Liver (tissue), 9 donors: ENCODE data around the gene ALAS1. TPM values are rescaled to one million over a fixed set of nuclear protein-coding genes. Genes with fewer than 3 reads are reported as not detected.

Experiments used
- DNase-seq: peaks from one replicate; pipeline ENCODE4 v3.0.0-alpha.2; 2017; ENCODE audit warnings: low spot score
- H3K27ac ChIP-seq, 2 donors: one replicate each; pipeline ENCODE4 v1.7.0; 2013; ENCODE audit warnings: inconsistent platforms in 2 of 2, low read length in 2 of 2, control low read depth in 1 of 2, low read depth in 1 of 2, mild to moderate bottlenecking in 1 of 2
- H3K27me3 ChIP-seq, 4 donors: one replicate each; pipeline versions ENCODE4 v1.6.1 to v1.7.0; 2013; ENCODE audit warnings: low read length in 3 of 4, inconsistent platforms in 1 of 4, mild to moderate bottlenecking in 1 of 4, moderate library complexity in 1 of 4; ENCODE audit not compliant: control insufficient read depth in 4 of 4, insufficient read depth in 4 of 4
- H3K36me3 ChIP-seq, 4 donors: one replicate each; pipeline versions ENCODE4 v1.6.1 to v1.7.0; 2013; ENCODE audit warnings: low read length in 3 of 4, mild to moderate bottlenecking in 3 of 4, low read depth in 1 of 4, moderate library complexity in 1 of 4; ENCODE audit not compliant: control insufficient read depth in 4 of 4, insufficient read depth in 3 of 4
- H3K4me1 ChIP-seq, 4 donors: one replicate each; pipeline versions ENCODE4 v1.6.1 to v1.7.0; 2013; ENCODE audit warnings: low read length in 3 of 4, mild to moderate bottlenecking in 3 of 4, moderate library complexity in 1 of 4; ENCODE audit not compliant: control insufficient read depth in 4 of 4, insufficient read depth in 4 of 4
- H3K4me3 ChIP-seq, 3 donors: one replicate each; pipeline versions ENCODE4 v1.6.1 to v1.7.0; 2013; ENCODE audit warnings: low read length in 3 of 3, control low read depth in 1 of 3, low read depth in 1 of 3, mild to moderate bottlenecking in 1 of 3
- H3K9ac ChIP-seq, 2 donors: one replicate each; pipeline ENCODE4 v1.7.0; 2013; ENCODE audit warnings: low read length in 2 of 2, mild to moderate bottlenecking in 2 of 2, moderate library complexity in 2 of 2, control low read depth in 1 of 2, low read depth in 1 of 2
- H3K9me3 ChIP-seq, 4 donors: one replicate each; pipeline versions ENCODE4 v1.6.1 to v1.7.0; 2013; ENCODE audit warnings: low read length in 3 of 4; ENCODE audit not compliant: control insufficient read depth in 4 of 4
- ATF3 ChIP-seq: IDR thresholded peaks from 2 replicates; pipeline ENCODE4 v1.6.1; 2016; ENCODE audit warnings: antibody characterized with exemption
- CTCF ChIP-seq: fragments of 150-350 bp; IDR thresholded peaks from 2 replicates; pipeline ENCODE4 v1.5.1; 2017; ENCODE audit warnings: improper control_type of control experiment, low read depth, low read length; ENCODE audit not compliant: missing input control
- EGR1 ChIP-seq, 2 donors: IDR thresholded peaks; 2 replicates each; pipeline ENCODE4 v1.6.1; 2016 to 2018; ENCODE audit warnings: antibody characterized with exemption in 2 of 2, low read depth in 2 of 2
- FOXA1 ChIP-seq: IDR thresholded peaks from 2 replicates; pipeline ENCODE4 v1.6.1; 2016; ENCODE audit warnings: antibody characterized with exemption
- FOXA2 ChIP-seq: IDR thresholded peaks from 2 replicates; pipeline ENCODE4 v1.6.1; 2016; ENCODE audit warnings: antibody characterized with exemption
- GABPA ChIP-seq, 2 donors: IDR thresholded peaks in 1 of 2; conservative IDR thresholded peaks in 1 of 2; 2 replicates each; pipeline ENCODE4 v1.6.1; 2016; ENCODE audit warnings: antibody characterized with exemption in 2 of 2, mild to moderate bottlenecking in 1 of 2, moderate library complexity in 1 of 2
- HNF4A ChIP-seq, 2 donors: conservative IDR thresholded peaks; 2 replicates each; pipeline ENCODE4 v1.6.1; 2016; ENCODE audit warnings: antibody characterized with exemption in 2 of 2, mild to moderate bottlenecking in 2 of 2
- HNF4G ChIP-seq: IDR thresholded peaks from 2 replicates; pipeline ENCODE4 v1.6.1; 2016; ENCODE audit warnings: antibody characterized with exemption
- JUND ChIP-seq, 2 donors: IDR thresholded peaks; 2 replicates each; pipeline ENCODE4 v1.6.1; 2016; ENCODE audit warnings: antibody characterized with exemption in 2 of 2
- MAX ChIP-seq: IDR thresholded peaks from 2 replicates; pipeline ENCODE4 v1.6.1; 2016; ENCODE audit warnings: antibody characterized with exemption
- NR2F2 ChIP-seq: IDR thresholded peaks from 2 replicates; pipeline ENCODE4 v1.6.1; 2016; ENCODE audit warnings: antibody characterized with exemption
- RAD21 ChIP-seq, 2 donors: IDR thresholded peaks; 2 replicates each; pipeline ENCODE4 v1.6.1; 2016; ENCODE audit warnings: antibody characterized with exemption in 2 of 2, mild to moderate bottlenecking in 2 of 2
- RXRA ChIP-seq, 2 donors: IDR thresholded peaks; 2 replicates each; pipeline ENCODE4 v1.6.1; 2017 to 2018; ENCODE audit warnings: antibody characterized with exemption in 2 of 2, mild to moderate bottlenecking in 1 of 2
- SP1 ChIP-seq: IDR thresholded peaks from 2 replicates; pipeline ENCODE4 v1.6.1; 2018; ENCODE audit warnings: antibody characterized with exemption, mild to moderate bottlenecking
- TAF1 ChIP-seq: conservative IDR thresholded peaks from 2 replicates; pipeline ENCODE4 v1.6.1; 2016; ENCODE audit warnings: antibody characterized with exemption, mild to moderate bottlenecking
- YY1 ChIP-seq: IDR thresholded peaks from 2 replicates; pipeline ENCODE4 v1.6.1; 2016; ENCODE audit warnings: antibody characterized with exemption, mild to moderate bottlenecking
- WGBS: extraction: QIAGEN DNeasy Blood & Tissue Kit; methylation state at CpG from one replicate; pipeline ENCODE4 v1.1.7; 2013; 5-methylcytosine and 5-hydroxymethylcytosine counted together
- polyA plus RNA-seq, 2 donors: library from polyadenylated mRNA; stranded (reverse) in 1 of 2; unstranded in 1 of 2; fragments of 200-250 nt in 1 of 2; fragments of >200 nt in 1 of 2; fragmentation: Nextera tagmentation in 1 of 2; extraction: Ambion mirVana in 1 of 2; gene quantifications; one replicate each; pipeline versions ENCODE4 v1.2.1 to v1.2.3, GENCODE V29; 2013 to 2015
- total RNA-seq, 2 donors: library from RNA; depleted of rRNA; stranded (reverse); fragments of >200 nt; gene quantifications; one replicate each; pipeline ENCODE4 v1.2.3, GENCODE V29; 2014
- TF ChIP-seq, protein P1 (sequence below): IDR thresholded peaks from 2 replicates; pipeline ENCODE4 v1.6.1; 2016; ENCODE audit warnings: antibody characterized with exemption, mild to moderate bottlenecking
- TF ChIP-seq, protein P2 (sequence below): IDR thresholded peaks from 2 replicates; pipeline ENCODE4 v1.6.1; 2016; ENCODE audit warnings: antibody characterized with exemption
- donor health status: healthy.
- donor health status: healthy.
- donor health status: healthy.
- donor health status: healthy.
- donor health status: healthy.

ALAS1 gene
- total and polyA plus RNA-seq, 4 donors: 32.3 to 421 (median 137) TPM

DNA sequence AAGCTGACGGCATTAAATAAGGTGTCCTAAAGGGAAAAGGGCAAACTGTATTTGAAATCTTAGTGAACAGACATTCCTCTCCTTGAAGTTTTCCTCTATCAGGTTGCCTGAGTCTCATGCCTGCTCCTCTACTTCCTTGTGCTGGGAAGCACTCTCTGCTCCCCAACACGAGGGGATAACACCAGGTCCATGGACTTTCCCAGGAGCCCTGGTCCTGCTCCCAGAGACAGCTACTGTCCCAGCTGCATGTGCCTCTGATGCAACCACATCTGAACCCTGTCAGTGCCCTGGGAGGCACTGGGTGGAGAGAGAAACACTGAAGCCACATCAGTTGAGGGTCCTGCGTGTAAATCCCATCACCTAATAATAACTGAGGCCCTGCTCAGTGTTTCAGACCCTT is 20.1 kb downstream of the ALAS1 start:
- TF ChIP-seq HNF4A (conservative IDR thresholded peaks at IDR 0.05) (peak; percentile 37 to 61), RAD21 (IDR thresholded peaks at IDR 0.05) (no peak), EGR1 (IDR thresholded peaks at IDR 0.05; ENCODE audit: low read depth in 2 of 2) (peak in 1 of 2 donors; percentile 45), JUND (IDR thresholded peaks at IDR 0.05) (peak in 1 of 2 donors; percentile 36), TAF1 (no peak), FOXA2 (no peak), HNF4G (no peak), RXRA (IDR thresholded peaks at IDR 0.05) (peak; percentile 37 to 61), FOXA1 (no peak), SP1 (no peak), YY1 (no peak), CTCF (no peak), MAX (no peak), GABPA (IDR thresholded peaks at IDR 0.05 in 1 of 2, conservative IDR thresholded peaks at IDR 0.05 in 1 of 2) (no peak), ATF3 (no peak), NR2F2 (no peak)
- TF ChIP-seq, protein P1, sequence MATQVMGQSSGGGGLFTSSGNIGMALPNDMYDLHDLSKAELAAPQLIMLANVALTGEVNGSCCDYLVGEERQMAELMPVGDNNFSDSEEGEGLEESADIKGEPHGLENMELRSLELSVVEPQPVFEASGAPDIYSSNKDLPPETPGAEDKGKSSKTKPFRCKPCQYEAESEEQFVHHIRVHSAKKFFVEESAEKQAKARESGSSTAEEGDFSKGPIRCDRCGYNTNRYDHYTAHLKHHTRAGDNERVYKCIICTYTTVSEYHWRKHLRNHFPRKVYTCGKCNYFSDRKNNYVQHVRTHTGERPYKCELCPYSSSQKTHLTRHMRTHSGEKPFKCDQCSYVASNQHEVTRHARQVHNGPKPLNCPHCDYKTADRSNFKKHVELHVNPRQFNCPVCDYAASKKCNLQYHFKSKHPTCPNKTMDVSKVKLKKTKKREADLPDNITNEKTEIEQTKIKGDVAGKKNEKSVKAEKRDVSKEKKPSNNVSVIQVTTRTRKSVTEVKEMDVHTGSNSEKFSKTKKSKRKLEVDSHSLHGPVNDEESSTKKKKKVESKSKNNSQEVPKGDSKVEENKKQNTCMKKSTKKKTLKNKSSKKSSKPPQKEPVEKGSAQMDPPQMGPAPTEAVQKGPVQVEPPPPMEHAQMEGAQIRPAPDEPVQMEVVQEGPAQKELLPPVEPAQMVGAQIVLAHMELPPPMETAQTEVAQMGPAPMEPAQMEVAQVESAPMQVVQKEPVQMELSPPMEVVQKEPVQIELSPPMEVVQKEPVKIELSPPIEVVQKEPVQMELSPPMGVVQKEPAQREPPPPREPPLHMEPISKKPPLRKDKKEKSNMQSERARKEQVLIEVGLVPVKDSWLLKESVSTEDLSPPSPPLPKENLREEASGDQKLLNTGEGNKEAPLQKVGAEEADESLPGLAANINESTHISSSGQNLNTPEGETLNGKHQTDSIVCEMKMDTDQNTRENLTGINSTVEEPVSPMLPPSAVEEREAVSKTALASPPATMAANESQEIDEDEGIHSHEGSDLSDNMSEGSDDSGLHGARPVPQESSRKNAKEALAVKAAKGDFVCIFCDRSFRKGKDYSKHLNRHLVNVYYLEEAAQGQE: no peak
- TF ChIP-seq, protein P2, sequence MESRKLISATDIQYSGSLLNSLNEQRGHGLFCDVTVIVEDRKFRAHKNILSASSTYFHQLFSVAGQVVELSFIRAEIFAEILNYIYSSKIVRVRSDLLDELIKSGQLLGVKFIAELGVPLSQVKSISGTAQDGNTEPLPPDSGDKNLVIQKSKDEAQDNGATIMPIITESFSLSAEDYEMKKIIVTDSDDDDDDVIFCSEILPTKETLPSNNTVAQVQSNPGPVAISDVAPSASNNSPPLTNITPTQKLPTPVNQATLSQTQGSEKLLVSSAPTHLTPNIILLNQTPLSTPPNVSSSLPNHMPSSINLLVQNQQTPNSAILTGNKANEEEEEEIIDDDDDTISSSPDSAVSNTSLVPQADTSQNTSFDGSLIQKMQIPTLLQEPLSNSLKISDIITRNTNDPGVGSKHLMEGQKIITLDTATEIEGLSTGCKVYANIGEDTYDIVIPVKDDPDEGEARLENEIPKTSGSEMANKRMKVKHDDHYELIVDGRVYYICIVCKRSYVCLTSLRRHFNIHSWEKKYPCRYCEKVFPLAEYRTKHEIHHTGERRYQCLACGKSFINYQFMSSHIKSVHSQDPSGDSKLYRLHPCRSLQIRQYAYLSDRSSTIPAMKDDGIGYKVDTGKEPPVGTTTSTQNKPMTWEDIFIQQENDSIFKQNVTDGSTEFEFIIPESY: no peak
- no peak overlapping the region for H3K4me3 ChIP-seq
- no peak overlapping the region for H3K9ac ChIP-seq
- WGBS: 69% methylated on average over 3 of the region's 3 CpGs
- H3K36me3 ChIP-seq: peaks cover 7 to 29% (median 24%) of the 10 kb centered on the region in 4 donors
- DNase-seq: no peak
- H3K9me3 ChIP-seq: no peaks in the 10 kb centered on the region
- H3K4me1 ChIP-seq: peaks cover 0 to 29% (median 16%) of the 10 kb centered on the region in 4 donors
- H3K27ac ChIP-seq: peak overlapping the region; percentile 75 to 78
- H3K27me3 ChIP-seq: no peaks in the 10 kb centered on the region
